GM12878 (cell line): ENCODE data around the gene SKAP1.

Experiments
- ATF7 ChIP-seq: fragments of 450-650 bp; IDR thresholded peaks from 2 replicates; pipeline ENCODE4 v1.6.1; 2016; ENCODE audit warnings: low read depth, mild to moderate bottlenecking
- CTCF ChIP-seq, 3 experiments: IDR thresholded peaks in 2 of 3; conservative IDR thresholded peaks in 1 of 3; 2 replicates each; pipeline ENCODE4 v1.5.1; 2011; ENCODE audit warnings: low read depth in 3 of 3, low read length in 3 of 3, mild to moderate bottlenecking in 3 of 3, control low read depth in 2 of 3, moderate library complexity in 2 of 3, inconsistent platforms in 1 of 3, mixed read lengths in 1 of 3; ENCODE audit not compliant: control insufficient read depth in 2 of 3, insufficient read depth in 1 of 3; ENCODE audit errors: extremely low read depth in 1 of 3
- E4F1 ChIP-seq: fragments of 450-650 bp; IDR thresholded peaks from 2 replicates; pipeline ENCODE4 v1.6.1; 2018; ENCODE audit warnings: borderline replicate concordance, mild to moderate bottlenecking; ENCODE audit not compliant: partially characterized antibody
- EGR1 ChIP-seq, 2 experiments: IDR thresholded peaks; 1 replicate in 1 of 2; 2 replicates in 1 of 2; pipeline ENCODE4 v1.6.1; 2011 to 2012; ENCODE audit warnings: low read depth in 2 of 2, low read length in 2 of 2, borderline replicate concordance in 1 of 2, mild to moderate bottlenecking in 1 of 2, moderate library complexity in 1 of 2
- EZH2 ChIP-seq: IDR thresholded peaks from 2 replicates; pipeline ENCODE4 v1.6.1; 2012; ENCODE audit warnings: low read depth, mild to moderate bottlenecking, control low read depth, inconsistent platforms, low read length, borderline replicate concordance; ENCODE audit not compliant: control insufficient read depth
- HDAC6 ChIP-seq: fragments of 200-600 bp; sonication (generic); IDR thresholded peaks from one replicate; pipeline ENCODE4 v1.8.0; 2017; ENCODE audit warnings: antibody characterized with exemption; ENCODE audit not compliant: unreplicated experiment
- JUNB ChIP-seq: IDR thresholded peaks from 2 replicates; pipeline ENCODE4 v1.6.1; 2016; ENCODE audit warnings: antibody characterized with exemption, mild to moderate bottlenecking
- MAX ChIP-seq: IDR thresholded peaks from 2 replicates; pipeline ENCODE4 v1.6.1; 2012; ENCODE audit warnings: low read depth, low read length, improper control_type of control experiment
- MYC ChIP-seq: IDR thresholded peaks from 2 replicates; pipeline ENCODE4 v1.6.1; 2011; ENCODE audit warnings: mild to moderate bottlenecking, low read length, moderate library complexity, inconsistent platforms; ENCODE audit not compliant: insufficient read depth, insufficient replicate concordance, insufficient read length, severe bottlenecking
- POLR2AphosphoS5 ChIP-seq: IDR thresholded peaks from 2 replicates; pipeline ENCODE4 v1.6.1; 2011; ENCODE audit warnings: mild to moderate bottlenecking, low read length, inconsistent platforms
- TAF1 ChIP-seq: IDR thresholded peaks from 2 replicates; pipeline ENCODE4 v1.6.1; 2011; ENCODE audit warnings: mild to moderate bottlenecking, low read depth, low read length, borderline replicate concordance

- no peak for TF ChIP-seq MAX
- no peak for TF ChIP-seq EGR1 (IDR thresholded peaks at IDR 0.05; ENCODE audit: borderline replicate concordance in 1 of 2, low read depth in 2 of 2, low read length in 2 of 2)
- no peak for TF ChIP-seq EZH2
- no peak for TF ChIP-seq TAF1
- TF ChIP-seq E4F1: no peak
- TF ChIP-seq CTCF (IDR thresholded peaks at IDR 0.05 in 2 of 3, conservative IDR thresholded peaks at IDR 0.05 in 1 of 3; ENCODE audit: control insufficient read depth in 2 of 3, extremely low read depth in 1 of 3, insufficient read depth in 1 of 3, low read depth in 3 of 3, low read length in 3 of 3): no peak
- no peak for TF ChIP-seq HDAC6
- TF ChIP-seq MYC: no peak
- TF ChIP-seq POLR2AphosphoS5: no peak
- TF ChIP-seq ATF7: no peak
- TF ChIP-seq JUNB: no peak
Observed at GRCh38 chr17:48211011-48211410, 219.0 kb downstream of the SKAP1 start.
